D721Med (cell line): Measurements from ENCODE around the gene BET1L.

Experiments used
- DNase-seq: peaks from one replicate; pipeline ENCODE4 v3.0.0; 2011; ENCODE audit warnings: low spot score; ENCODE audit not compliant: insufficient read length
- FAIRE-seq: peaks from 2 replicates; lab custom pipeline; 2011; peaks lifted over from hg19 to GRCh38; lab: Jason Lieb, UNC
- CTCF ChIP-seq: IDR thresholded peaks from 2 replicates; pipeline ENCODE4 v1.5.1; 2012; ENCODE audit warnings: mild to moderate bottlenecking, control low read depth; ENCODE audit not compliant: insufficient read depth; ENCODE audit errors: missing control alignments

Gene BET1L

GRCh38 chr11:205221-206001 is 1.8 kb downstream of the BET1L start:
- TF ChIP-seq CTCF = no peak
- no peak for DNase-seq
- no peak for FAIRE-seq

GRCh38 chr11:204587-205109 is 2.6 kb downstream of the BET1L start:
- FAIRE-seq (no peak), DNase-seq (no peak)
- TF ChIP-seq CTCF = no peak

- no peak for TF ChIP-seq CTCF
- FAIRE-seq = no peak
- no peak for DNase-seq
Measured at GRCh38 chr11:203945-204586, 3.1 kb downstream of the BET1L start.

- no peak for DNase-seq
- no peak for TF ChIP-seq CTCF
- FAIRE-seq = no peak
Measured at GRCh38 chr11:203056-203944, 3.9 kb downstream of the BET1L start.

- TF ChIP-seq CTCF = no peak
- no peak for DNase-seq
- FAIRE-seq = no peak
Measured at GRCh38 chr11:202490-202889, 4.7 kb downstream of the BET1L start.

- FAIRE-seq = no peak
Measured at GRCh38 chr11:201966-202365, 5.2 kb downstream of the BET1L start.

More at GRCh38 chr11:201966-202365, 5.2 kb downstream of the BET1L start:
- DNase-seq = no peak
- TF ChIP-seq CTCF = no peak
